Upper lobe of right lung (tissue), 1 donor: ENCODE measurements around the gene PXDN. TPM values are rescaled to one million over a fixed set of nuclear protein-coding genes. Genes with fewer than 3 reads are reported as not detected.

Experiments used
- ATAC-seq: fragments of 200-7000 bp; cut with Tn5 transposase; one replicate; pipeline ENCODE4 v1.9.1; 2020; ENCODE audit warnings: mild to moderate bottlenecking, moderate library complexity
- DNase-seq: peaks from one replicate; pipeline ENCODE4 v3.0.0-alpha.2; 2020
- H3K27ac ChIP-seq: fragments of 200-600 bp; one replicate; pipeline ENCODE4 v1.8.0; 2022
- H3K27me3 ChIP-seq: fragments of 200-600 bp; one replicate; pipeline ENCODE4 v1.8.0; 2022; ENCODE audit warnings: mild to moderate bottlenecking
- H3K36me3 ChIP-seq: fragments of 200-600 bp; one replicate; pipeline ENCODE4 v1.8.0; 2022
- H3K4me1 ChIP-seq: fragments of 200-600 bp; one replicate; pipeline ENCODE4 v1.8.0; 2022
- H3K4me3 ChIP-seq: fragments of 200-600 bp; one replicate; pipeline ENCODE4 v1.8.0; 2022; ENCODE audit warnings: mild to moderate bottlenecking
- H3K9me3 ChIP-seq: fragments of 200-600 bp; one replicate; pipeline ENCODE4 v1.8.0; 2022
- CTCF ChIP-seq: fragments of 200-600 bp; IDR thresholded peaks from one replicate; pipeline ENCODE4 v1.8.0; 2022; ENCODE audit warnings: antibody characterized with exemption
- intact Hi-C: fragments of 100-400 bp; cut with DNase I; formaldehyde crosslinking; loops from one replicate; pipeline ENCODE4 v1.11.0; 2022
- total RNA-seq: library from RNA; stranded (reverse); fragmentation: NEBNext Ultra II Directional; extraction: Animal tissue kit (Norgen Biotek cat#: 25700); gene quantifications from one replicate; pipeline ENCODE4 v1.2.1, GENCODE V29; 2021
- donor health status: DM: no; HTN: yes; CAD: no; lungs with severe emphysema.

The PXDN gene
- total RNA-seq, 1 donor from 2014 or later = 58.4 TPM

DNA sequence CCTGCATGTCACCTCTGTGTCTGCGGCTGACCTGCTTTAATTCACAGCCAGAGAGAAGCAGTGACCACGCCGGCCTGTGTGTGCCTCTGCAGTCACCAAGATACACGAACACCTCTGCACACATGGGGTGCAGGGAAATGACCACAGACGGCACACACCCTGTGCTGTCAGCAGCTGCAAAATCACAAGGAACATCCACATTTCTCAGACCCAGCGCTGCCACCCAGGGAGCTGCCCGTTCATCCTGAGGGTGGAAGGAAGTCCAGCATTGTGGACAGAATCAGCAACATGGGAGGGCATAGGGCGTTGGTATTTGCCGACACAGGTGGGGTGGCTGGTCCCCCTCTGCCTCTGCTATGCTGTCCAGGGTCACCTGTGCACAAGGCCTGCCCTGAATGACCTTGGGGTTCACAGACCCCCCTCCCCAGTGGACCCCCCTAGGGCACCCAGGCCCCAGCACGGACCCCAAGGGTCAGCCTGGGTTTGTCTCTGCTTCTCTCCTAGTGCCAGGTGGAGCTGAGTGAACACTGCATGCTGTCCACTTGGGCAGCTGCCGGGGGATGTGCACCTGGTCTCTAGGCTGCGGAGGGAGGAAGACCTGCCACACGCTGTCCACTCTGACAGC, 107.4 kb downstream of the PXDN start:
- Histone ChIP-seq H3K27me3 (no peaks in the 10 kb centered on the region), H3K36me3 (peaks cover 20% of the 10 kb centered on the region), H3K9me3 (no peaks in the 10 kb centered on the region), H3K4me3 (no peak overlapping the region), H3K4me1 (peaks cover 5% of the 10 kb centered on the region), H3K27ac (no peak overlapping the region)
- no peak for DNase-seq
- intact Hi-C loops = no loop called here
- no peak for ATAC-seq
- TF ChIP-seq CTCF = no peak

DNA sequence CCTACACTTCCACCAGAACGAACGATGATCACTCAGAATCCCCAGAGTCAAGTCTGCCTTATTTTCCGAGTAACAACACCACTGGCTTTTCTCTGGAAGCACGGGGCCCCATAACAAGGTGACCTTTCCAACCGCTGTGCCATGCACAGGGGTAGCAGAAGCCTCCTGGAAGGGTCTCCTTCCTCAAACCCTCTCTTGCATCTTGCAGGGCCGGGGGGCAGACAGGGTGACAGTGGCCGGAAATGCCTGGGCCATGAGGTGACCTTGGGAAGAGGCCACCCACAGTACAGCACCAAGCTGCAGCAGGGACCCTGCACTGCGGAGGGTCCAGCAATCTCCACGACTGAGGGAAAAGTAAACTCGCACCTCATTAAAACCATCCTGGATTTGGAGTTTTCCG, 108.5 kb downstream of the PXDN start:
- ATAC-seq (no peak), DNase-seq (no peak)
- peaks cover 1% of the 10 kb centered on the region for H3K4me1 ChIP-seq
- intact Hi-C loops = no loop called here
- no peak overlapping the region for H3K4me3 ChIP-seq
- no peaks in the 10 kb centered on the region for H3K27me3 ChIP-seq
- no peak overlapping the region for H3K27ac ChIP-seq
- no peak for TF ChIP-seq CTCF
- H3K36me3 ChIP-seq = peaks cover 20% of the 10 kb centered on the region
- H3K9me3 ChIP-seq = no peaks in the 10 kb centered on the region

DNA sequence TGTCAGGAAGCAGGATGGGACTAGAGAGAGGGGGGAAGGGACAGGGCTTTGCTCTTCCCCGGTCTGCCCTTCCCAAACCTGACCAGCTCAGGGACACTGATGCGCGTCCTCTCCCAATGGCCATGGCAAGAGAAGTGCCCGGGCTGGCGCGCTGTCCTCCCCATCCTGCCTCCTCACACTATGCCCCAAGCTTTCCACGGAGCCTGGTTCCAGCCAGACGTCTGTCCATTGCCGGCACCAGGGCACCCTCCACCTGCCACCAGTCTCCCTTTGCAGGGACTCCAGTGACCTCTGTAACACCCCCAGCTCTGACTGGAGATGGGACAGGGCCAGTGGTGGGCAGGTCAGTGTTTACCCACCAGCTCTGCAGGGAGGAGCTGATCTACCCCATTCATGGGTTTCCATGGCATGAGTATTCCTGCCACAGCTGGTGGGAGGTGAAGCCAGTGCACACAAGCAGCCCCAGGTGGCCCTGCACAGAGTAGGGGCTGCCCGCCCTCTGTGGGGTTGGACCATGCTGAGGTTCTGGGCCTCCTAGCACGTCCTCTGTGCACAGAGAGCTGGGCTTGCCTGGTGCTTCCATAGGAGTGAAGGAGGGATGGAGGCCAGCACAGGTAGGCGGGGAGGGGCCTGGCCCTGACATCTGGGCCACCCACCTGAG, 109.5 kb downstream of the PXDN start:
- DNase-seq = no peak
- H3K27me3 ChIP-seq = no peaks in the 10 kb centered on the region

GRCh38 chr2:1633936-1634587, 110.3 kb downstream of the PXDN start:
- Histone ChIP-seq H3K36me3 (peaks cover 20% of the 10 kb centered on the region), H3K9me3 (no peaks in the 10 kb centered on the region), H3K4me3 (no peak overlapping the region), H3K27ac (no peak overlapping the region), H3K4me1 (peaks cover 2% of the 10 kb centered on the region), H3K27me3 (no peaks in the 10 kb centered on the region)
- no peak for DNase-seq
- no peak for ATAC-seq
- intact Hi-C loops = no loop called here
- TF ChIP-seq CTCF = no peak

More for the DNA sequence above, 109.5 kb downstream of the PXDN start:
- Histone ChIP-seq H3K4me3 (no peak overlapping the region), H3K36me3 (peaks cover 20% of the 10 kb centered on the region), H3K27ac (no peak overlapping the region), H3K4me1 (no peaks in the 10 kb centered on the region), H3K9me3 (no peaks in the 10 kb centered on the region)
- intact Hi-C loops = no loop called here
- no peak for TF ChIP-seq CTCF
- no peak for ATAC-seq

DNA sequence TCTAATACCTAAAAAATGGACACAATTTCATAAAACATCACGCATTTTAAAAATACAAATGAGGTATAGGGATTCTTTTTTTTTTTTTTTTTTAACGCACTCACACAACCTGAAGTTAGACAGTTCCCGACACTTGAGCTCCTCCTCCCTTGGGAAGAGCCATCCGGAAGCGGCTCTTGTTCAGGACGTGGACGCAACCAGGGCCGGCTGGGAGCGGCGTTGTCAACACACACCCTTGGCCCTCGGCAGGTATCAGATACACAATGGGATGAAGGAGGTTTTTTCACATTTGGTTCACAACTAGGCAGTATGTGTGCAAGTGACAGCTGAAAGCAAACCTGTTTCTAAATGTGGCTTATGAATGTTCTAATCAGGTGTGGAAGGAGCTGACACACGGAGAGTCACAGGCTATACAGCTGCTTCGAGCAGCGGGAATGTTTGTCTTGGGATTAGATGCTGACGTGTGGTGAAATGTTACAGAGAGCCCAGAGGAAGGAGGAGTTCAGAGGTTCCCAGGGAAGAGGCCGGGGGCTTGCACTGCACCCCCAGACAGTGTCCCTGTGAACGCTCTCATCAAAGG, 111.1 kb downstream of the PXDN start:
- Histone ChIP-seq H3K4me3 (no peak overlapping the region), H3K27ac (no peak overlapping the region), H3K36me3 (peaks cover 20% of the 10 kb centered on the region), H3K9me3 (no peaks in the 10 kb centered on the region), H3K27me3 (no peaks in the 10 kb centered on the region), H3K4me1 (peaks cover 6% of the 10 kb centered on the region)
- intact Hi-C loops = no loop called here
- TF ChIP-seq CTCF = no peak
- no peak for ATAC-seq
- DNase-seq = no peak
